HCT116 (cell line): ENCODE measurements around the gene CSF1R. TPM values are rescaled to one million over a fixed set of nuclear protein-coding genes. Genes with fewer than 3 reads are reported as not detected.

Experiments
- ATAC-seq: fragments of 200-7000 bp; cut with Tn5 transposase; 2 replicates; pipeline ENCODE4 v1.9.1; 2020; ENCODE audit warnings: mild to moderate bottlenecking, moderate library complexity
- BruUV-seq: library from RNA; stranded (reverse); fragments of 400-500 nt; replicated peaks from 2 replicates; lab custom pipeline; 2021; lab: Mats Ljungman, UMichigan
- CTCF ChIA-PET: fragments of 300-600 bp; sonication (Branson Sonifier 250); formaldehyde crosslinking; loops from one replicate; lab custom pipeline; 2021; ENCODE audit warnings: antibody characterized with exemption; lab: Charles Lee
- POLR2A ChIA-PET: fragments of 300-600, 350-600 bp; sonication (Branson Sonifier 250); formaldehyde crosslinking; loops from one replicate; lab custom pipeline; 2021; ENCODE audit warnings: antibody characterized with exemption; lab: Charles Lee
- RAD21 ChIA-PET, 2 experiments: fragments of 300-600 bp; sonication (Branson Sonifier 250); formaldehyde crosslinking; loops; one replicate each; lab custom pipeline; 2023; ENCODE audit warnings: low total read pairs in 2 of 2; ENCODE audit not compliant: uncharacterized antibody in 2 of 2, unreplicated experiment in 2 of 2, low non-redundant PET in 1 of 2; lab: Charles Lee
- DNase-seq: peaks from one replicate; pipeline ENCODE4 v3.0.0-alpha.2; 2010; ENCODE audit warnings: low read depth, low spot score
- H2AFZ ChIP-seq: fragments of 200-600 bp; shearing (Covaris generic), sonication (generic); 2 replicates; pipeline ENCODE4 v1.6.1; 2017; ENCODE audit warnings: low read depth, mixed run types, mixed read lengths, antibody characterized with exemption, low read length; ENCODE audit not compliant: poor library complexity, severe bottlenecking
- H3K27ac ChIP-seq: 2 replicates; pipeline ENCODE4 v1.5.1; 2012; ENCODE audit warnings: low read depth, low read length
- H3K27me3 ChIP-seq: fragments of 200-600 bp; sonication (generic); 2 replicates; pipeline ENCODE4 v1.6.1; 2016; ENCODE audit warnings: mixed run types, low read length, mixed read lengths; ENCODE audit not compliant: insufficient read depth
- H3K36me3 ChIP-seq, 2 experiments: fragments of 200-500 bp in 1 of 2; fragments of 200-600 bp in 1 of 2; sonication (Bioruptor generic) in 1 of 2; sonication (generic) in 1 of 2; 2 replicates each; pipeline versions ENCODE4 v1.5.1 to v1.6.1; 2014 to 2016; ENCODE audit warnings: low read length in 2 of 2, inconsistent platforms in 1 of 2, mixed read lengths in 1 of 2, mixed run types in 1 of 2; ENCODE audit not compliant: insufficient read depth in 2 of 2, control insufficient read depth in 1 of 2
- H3K4me1 ChIP-seq, 2 experiments: fragments of 200-600 bp in 1 of 2; sonication (generic) in 1 of 2; 2 replicates each; pipeline versions ENCODE4 v1.5.1 to v1.6.1; 2012 to 2017; ENCODE audit warnings: low read length in 2 of 2, inconsistent platforms in 1 of 2, mild to moderate bottlenecking in 1 of 2, mixed read lengths in 1 of 2, mixed run types in 1 of 2, moderate library complexity in 1 of 2; ENCODE audit not compliant: insufficient read depth in 2 of 2, control insufficient read depth in 1 of 2
- H3K4me2 ChIP-seq: fragments of 200-600 bp; sonication (generic); 2 replicates; pipeline ENCODE4 v1.6.1; 2017; ENCODE audit warnings: mixed run types, low read length, mixed read lengths
- H3K4me3 ChIP-seq, 2 experiments: fragments of 200-600 bp in 1 of 2; sonication (generic) in 1 of 2; replicated peaks in 1 of 2; 2 replicates each; pipeline ENCODE4 v1.5.1; 2011 to 2016; ENCODE audit warnings: low read length in 2 of 2, control low read depth in 1 of 2, low read depth in 1 of 2, mild to moderate bottlenecking in 1 of 2, mixed read lengths in 1 of 2, mixed run types in 1 of 2
- H3K79me2 ChIP-seq: fragments of 200-600 bp; sonication (generic); 2 replicates; pipeline ENCODE4 v1.6.1; 2017; ENCODE audit warnings: mild to moderate bottlenecking, mixed run types, low read length, moderate library complexity, mixed read lengths; ENCODE audit not compliant: insufficient read depth
- H3K9ac ChIP-seq: fragments of 200-600 bp; sonication (generic); 2 replicates; pipeline ENCODE4 v1.6.1; 2016; ENCODE audit warnings: low read length, mixed read lengths
- H3K9me2 ChIP-seq: fragments of 200-600 bp; sonication (generic), shearing (Covaris generic); 2 replicates; pipeline ENCODE4 v1.6.1; 2017; ENCODE audit warnings: mixed run types, mild to moderate bottlenecking, moderate library complexity; ENCODE audit not compliant: insufficient read depth
- H3K9me3 ChIP-seq, 2 experiments: fragments of 200-500 bp in 1 of 2; fragments of 200-600 bp in 1 of 2; sonication (Bioruptor generic) in 1 of 2; sonication (generic) in 1 of 2; 2 replicates each; pipeline ENCODE4 v1.6.1; 2014 to 2017; ENCODE audit warnings: low read length in 2 of 2, mixed read lengths in 2 of 2, inconsistent platforms in 1 of 2, low read depth in 1 of 2, mild to moderate bottlenecking in 1 of 2, mixed run types in 1 of 2, moderate library complexity in 1 of 2; ENCODE audit not compliant: control insufficient read depth in 1 of 2, insufficient read depth in 1 of 2
- H4K20me1 ChIP-seq: fragments of 200-600 bp; sonication (generic), shearing (Covaris generic); 2 replicates; pipeline ENCODE4 v1.6.1; 2017; ENCODE audit warnings: mixed run types, mild to moderate bottlenecking, moderate library complexity; ENCODE audit not compliant: insufficient read depth
- CEBPB ChIP-seq: IDR thresholded peaks from 2 replicates; pipeline ENCODE4 v1.6.1; 2012; ENCODE audit warnings: low read depth
- ELF1 ChIP-seq: IDR thresholded peaks from 2 replicates; pipeline ENCODE4 v1.6.1; 2012; ENCODE audit warnings: low read depth, borderline replicate concordance
- EZH2 ChIP-seq: fragments of 200-600 bp; sonication (generic); IDR thresholded peaks from 2 replicates; pipeline ENCODE4 v1.6.1; 2017; ENCODE audit warnings: antibody characterized with exemption, mixed run types
- SIN3A ChIP-seq: IDR thresholded peaks from 2 replicates; pipeline ENCODE4 v1.6.1; 2012; ENCODE audit warnings: low read depth
- SP1 ChIP-seq: IDR thresholded peaks from 2 replicates; pipeline ENCODE4 v1.6.1; 2012; ENCODE audit warnings: low read depth
- YY1 ChIP-seq: IDR thresholded peaks from 2 replicates; pipeline ENCODE4 v1.6.1; 2011; ENCODE audit warnings: low read length, low read depth, moderate library complexity, mild to moderate bottlenecking; ENCODE audit not compliant: insufficient replicate concordance; ENCODE audit errors: extremely low read depth
- intact Hi-C: fragments of 100-400 bp; cut with micrococcal nuclease; formaldehyde crosslinking; loops from 2 replicates; pipeline ENCODE4 v1.10.0; 2022
- total RNA-seq: library from RNA; stranded (reverse); gene quantifications from one replicate; pipeline ENCODE4 v1.2.1, GENCODE V29; 2021; ENCODE audit not compliant: unreplicated experiment
- TF ChIP-seq, protein P1 (sequence below): IDR thresholded peaks from 2 replicates; pipeline ENCODE4 v1.6.1; 2012; ENCODE audit warnings: low read depth
- TF ChIP-seq, protein P2 (sequence below): IDR thresholded peaks from 2 replicates; pipeline ENCODE4 v1.6.1; 2011; ENCODE audit warnings: mild to moderate bottlenecking, low read length, moderate library complexity; ENCODE audit not compliant: insufficient replicate concordance; ENCODE audit errors: extremely low read depth

Gene CSF1R
- total RNA-seq, 1 experiment from 2014 or later, result 0.17 TPM

DNA sequence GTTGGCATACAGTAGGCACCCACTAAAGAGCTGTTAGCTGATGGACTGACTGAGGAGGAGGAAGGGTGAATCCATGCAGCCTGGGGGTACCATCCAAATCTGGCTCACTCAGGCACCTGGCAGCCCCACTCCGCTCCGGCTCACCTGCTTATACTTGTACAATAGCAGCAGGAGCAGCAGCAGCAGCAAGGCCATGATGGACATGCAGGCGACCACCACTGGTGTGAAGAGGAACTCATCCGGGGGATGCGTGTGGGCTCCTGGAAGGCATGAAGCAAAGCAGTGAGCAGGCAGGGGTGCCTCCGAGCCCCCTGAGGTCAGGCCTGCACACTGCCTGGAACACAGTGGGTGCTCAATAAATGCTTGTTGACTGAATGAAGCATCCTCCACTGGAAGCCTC, 18.3 kb downstream of the CSF1R start (continued):
- TF ChIP-seq, protein P1, sequence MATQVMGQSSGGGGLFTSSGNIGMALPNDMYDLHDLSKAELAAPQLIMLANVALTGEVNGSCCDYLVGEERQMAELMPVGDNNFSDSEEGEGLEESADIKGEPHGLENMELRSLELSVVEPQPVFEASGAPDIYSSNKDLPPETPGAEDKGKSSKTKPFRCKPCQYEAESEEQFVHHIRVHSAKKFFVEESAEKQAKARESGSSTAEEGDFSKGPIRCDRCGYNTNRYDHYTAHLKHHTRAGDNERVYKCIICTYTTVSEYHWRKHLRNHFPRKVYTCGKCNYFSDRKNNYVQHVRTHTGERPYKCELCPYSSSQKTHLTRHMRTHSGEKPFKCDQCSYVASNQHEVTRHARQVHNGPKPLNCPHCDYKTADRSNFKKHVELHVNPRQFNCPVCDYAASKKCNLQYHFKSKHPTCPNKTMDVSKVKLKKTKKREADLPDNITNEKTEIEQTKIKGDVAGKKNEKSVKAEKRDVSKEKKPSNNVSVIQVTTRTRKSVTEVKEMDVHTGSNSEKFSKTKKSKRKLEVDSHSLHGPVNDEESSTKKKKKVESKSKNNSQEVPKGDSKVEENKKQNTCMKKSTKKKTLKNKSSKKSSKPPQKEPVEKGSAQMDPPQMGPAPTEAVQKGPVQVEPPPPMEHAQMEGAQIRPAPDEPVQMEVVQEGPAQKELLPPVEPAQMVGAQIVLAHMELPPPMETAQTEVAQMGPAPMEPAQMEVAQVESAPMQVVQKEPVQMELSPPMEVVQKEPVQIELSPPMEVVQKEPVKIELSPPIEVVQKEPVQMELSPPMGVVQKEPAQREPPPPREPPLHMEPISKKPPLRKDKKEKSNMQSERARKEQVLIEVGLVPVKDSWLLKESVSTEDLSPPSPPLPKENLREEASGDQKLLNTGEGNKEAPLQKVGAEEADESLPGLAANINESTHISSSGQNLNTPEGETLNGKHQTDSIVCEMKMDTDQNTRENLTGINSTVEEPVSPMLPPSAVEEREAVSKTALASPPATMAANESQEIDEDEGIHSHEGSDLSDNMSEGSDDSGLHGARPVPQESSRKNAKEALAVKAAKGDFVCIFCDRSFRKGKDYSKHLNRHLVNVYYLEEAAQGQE, result no peak
- no peak for TF ChIP-seq SIN3A
- TF ChIP-seq ELF1, result no peak
- no peak for TF ChIP-seq CEBPB
- no peak for TF ChIP-seq EZH2
- no peak for TF ChIP-seq YY1

DNA sequence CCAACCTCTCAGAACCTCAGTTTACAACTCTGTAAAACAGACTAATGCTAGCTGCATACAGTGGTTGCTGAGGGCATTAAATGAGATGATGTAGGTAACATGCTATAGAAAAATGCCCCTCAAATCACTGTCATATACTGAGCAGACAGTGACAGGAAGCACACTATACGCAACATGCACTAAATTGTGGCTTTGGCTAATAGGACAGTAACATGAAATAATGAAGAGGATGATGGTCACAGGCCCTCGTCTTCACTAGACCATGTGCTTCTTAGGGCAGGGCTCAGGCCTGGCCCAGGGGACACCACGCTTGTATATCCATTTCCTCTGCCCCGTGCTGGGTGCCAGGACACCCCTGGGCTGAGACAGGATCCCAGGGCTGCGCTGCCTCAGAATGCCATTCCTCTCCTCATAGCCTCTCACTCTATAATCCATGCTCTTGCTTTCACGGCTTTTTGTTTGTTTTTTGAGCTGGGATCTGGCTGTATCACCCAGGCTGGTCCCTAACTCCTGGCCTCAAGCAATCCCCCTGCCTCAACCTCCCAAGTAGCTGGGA, 18.9 kb downstream of the CSF1R start:
- no peak overlapping the region for H3K27ac ChIP-seq
- H3K4me3 ChIP-seq, result no peak overlapping the region
- BruUV-seq, result no TSS peak
- TF ChIP-seq, protein P2, sequence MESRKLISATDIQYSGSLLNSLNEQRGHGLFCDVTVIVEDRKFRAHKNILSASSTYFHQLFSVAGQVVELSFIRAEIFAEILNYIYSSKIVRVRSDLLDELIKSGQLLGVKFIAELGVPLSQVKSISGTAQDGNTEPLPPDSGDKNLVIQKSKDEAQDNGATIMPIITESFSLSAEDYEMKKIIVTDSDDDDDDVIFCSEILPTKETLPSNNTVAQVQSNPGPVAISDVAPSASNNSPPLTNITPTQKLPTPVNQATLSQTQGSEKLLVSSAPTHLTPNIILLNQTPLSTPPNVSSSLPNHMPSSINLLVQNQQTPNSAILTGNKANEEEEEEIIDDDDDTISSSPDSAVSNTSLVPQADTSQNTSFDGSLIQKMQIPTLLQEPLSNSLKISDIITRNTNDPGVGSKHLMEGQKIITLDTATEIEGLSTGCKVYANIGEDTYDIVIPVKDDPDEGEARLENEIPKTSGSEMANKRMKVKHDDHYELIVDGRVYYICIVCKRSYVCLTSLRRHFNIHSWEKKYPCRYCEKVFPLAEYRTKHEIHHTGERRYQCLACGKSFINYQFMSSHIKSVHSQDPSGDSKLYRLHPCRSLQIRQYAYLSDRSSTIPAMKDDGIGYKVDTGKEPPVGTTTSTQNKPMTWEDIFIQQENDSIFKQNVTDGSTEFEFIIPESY, result no peak
- no peak for TF ChIP-seq SP1
- H3K27me3 ChIP-seq, result no peaks in the 10 kb centered on the region
- no peaks in the 10 kb centered on the region for H3K9me3 ChIP-seq
- ChIA-PET CTCF (no interaction called here), RAD21 (no interaction called here), POLR2A (no interaction called here)
- no peak overlapping the region for H2AFZ ChIP-seq
- H3K79me2 ChIP-seq, result no peaks in the 10 kb centered on the region
- no peaks in the 10 kb centered on the region for H4K20me1 ChIP-seq
- no peak overlapping the region for H3K9ac ChIP-seq
- H3K36me3 ChIP-seq, result no peaks in the 10 kb centered on the region
- ATAC-seq (no peak), DNase-seq (no peak)
- H3K9me2 ChIP-seq, result no peaks in the 10 kb centered on the region
- peaks cover 0 to 3% of the 10 kb centered on the region in 2 experiments; a peak in 1 of 4 replicates for H3K4me1 ChIP-seq
- intact Hi-C loops, result no loop called here
- H3K4me2 ChIP-seq, result no peak overlapping the region
